Midbrain (tissue), 1 donor: Measurements from ENCODE around the gene NFKBIA.
"Not testable (repeated sequence)": the region's sequence is repeated elsewhere in the genome, so short reads cannot be mapped to it uniquely, and the experiment has no call there.

Experiments
- DNase-seq: peaks from one replicate; lab custom pipeline; 2025; lab: John Stamatoyannopoulos, UW

Gene NFKBIA

GRCh38 chr14:35404449-35405303 is at the start of gene NFKBIA:
Gene NFKBIA (minus strand): TSS chr14:35404749. CDS start chr14:35404644, 105 bp downstream.
- peak; percentile 91 for DNase-seq

GRCh38 chr14:35446450-35446849 is 41.9 kb upstream of the NFKBIA start:
- DNase-seq, result no peak

- DNase-seq, result no peak
Observed at GRCh38 chr14:35444104-35444503, 39.6 kb upstream of the NFKBIA start.

GRCh38 chr14:35441160-35441559 is 36.6 kb upstream of the NFKBIA start:
- no peak for DNase-seq

GRCh38 chr14:35438910-35439713 is 34.6 kb upstream of the NFKBIA start:
- DNase-seq, result no peak

GRCh38 chr14:35438492-35438891 is 33.9 kb upstream of the NFKBIA start:
- DNase-seq, result not testable (repeated sequence)

GRCh38 chr14:35435177-35435576 is 30.6 kb upstream of the NFKBIA start:
- no peak for DNase-seq

- no peak for DNase-seq
Observed at GRCh38 chr14:35433826-35434225, 29.3 kb upstream of the NFKBIA start.

GRCh38 chr14:35430459-35431199 is 26.1 kb upstream of the NFKBIA start:
- no peak for DNase-seq

GRCh38 chr14:35429951-35430350 is 25.4 kb upstream of the NFKBIA start:
- no peak for DNase-seq

- DNase-seq, result no peak
Observed at GRCh38 chr14:35425850-35426249, 21.3 kb upstream of the NFKBIA start.

- no peak for DNase-seq
Observed at GRCh38 chr14:35423621-35424020, 19.1 kb upstream of the NFKBIA start.

- DNase-seq, result no peak
Observed at GRCh38 chr14:35420036-35420811, 15.7 kb upstream of the NFKBIA start.

GRCh38 chr14:35419429-35419841 is 14.9 kb upstream of the NFKBIA start:
- DNase-seq, result no peak

- no peak for DNase-seq
Observed at GRCh38 chr14:35418093-35418492, 13.5 kb upstream of the NFKBIA start.

- no peak for DNase-seq
Observed at GRCh38 chr14:35416108-35416750, 11.7 kb upstream of the NFKBIA start.

- DNase-seq, result no peak
Observed at GRCh38 chr14:35414365-35414764, 9.8 kb upstream of the NFKBIA start.

GRCh38 chr14:35412272-35413056 is 7.9 kb upstream of the NFKBIA start:
- peak; percentile 13 for DNase-seq

GRCh38 chr14:35410858-35411257 is 6.3 kb upstream of the NFKBIA start:
- no peak for DNase-seq

GRCh38 chr14:35409595-35409994 is 5.0 kb upstream of the NFKBIA start:
- DNase-seq, result no peak
